Kidney capillary endothelial cell (primary cell): ENCODE measurements around the gene REN.

Experiments
- DNase-seq: peaks from one replicate; pipeline ENCODE4 v3.0.0-alpha.2; 2018; ENCODE audit warnings: low spot score

Gene REN

DNA sequence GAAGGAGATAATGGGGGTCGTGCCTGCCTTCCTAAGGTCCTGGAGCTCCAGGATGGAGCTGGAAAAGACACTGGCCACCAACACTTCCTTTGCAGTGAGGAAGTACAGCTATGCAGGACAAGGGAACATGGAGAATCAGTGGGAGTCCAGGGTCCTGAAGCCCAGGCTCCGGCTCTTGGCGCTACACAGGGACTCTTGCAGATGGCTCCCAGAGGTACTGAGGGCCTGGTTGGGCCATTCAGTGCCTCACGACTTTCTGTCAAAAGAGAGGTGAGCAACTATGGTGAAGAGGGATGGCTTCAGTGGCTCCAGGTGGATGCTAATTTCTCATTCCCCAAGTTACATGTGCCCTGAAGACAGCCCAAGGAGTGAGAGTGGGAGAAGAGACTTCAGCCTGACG is 12.5 kb downstream of the REN start:
- DNase-seq: no peak

DNA sequence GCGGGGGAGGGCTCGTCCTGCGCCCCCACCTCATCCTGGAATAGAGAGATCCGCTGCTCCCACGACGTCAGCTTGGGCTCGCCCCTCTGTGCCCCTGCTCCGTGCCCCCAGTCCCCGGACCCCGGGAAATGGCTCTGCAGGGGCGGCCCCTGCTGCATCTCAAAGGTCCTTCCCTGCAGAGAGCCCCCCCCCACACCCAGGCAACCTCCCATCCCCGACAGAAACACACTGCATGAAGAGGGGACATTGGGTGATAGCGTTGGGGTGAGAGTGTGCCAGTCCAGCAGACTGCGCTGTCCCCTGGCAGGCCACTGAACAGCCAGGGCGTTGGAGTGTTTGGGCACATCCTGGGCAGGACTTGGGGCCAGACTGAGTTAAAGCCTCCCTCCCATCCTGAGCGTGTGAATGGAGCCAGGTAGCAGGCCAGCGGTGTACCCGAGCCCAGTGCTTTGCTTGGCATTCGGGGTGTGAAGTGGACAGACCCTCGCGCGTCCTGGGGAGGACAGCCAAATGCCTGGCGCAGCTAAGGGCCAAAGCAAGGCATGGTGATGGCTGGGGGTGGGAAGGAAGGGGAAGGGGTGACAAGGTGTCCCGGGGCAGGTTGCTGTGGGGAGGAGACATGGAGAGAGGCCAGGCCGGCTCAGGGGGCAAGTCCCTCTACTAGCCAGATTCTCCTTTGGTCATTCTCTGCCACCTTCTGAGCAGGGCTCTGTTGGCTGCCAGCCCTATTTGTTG is 13.7 kb downstream of the REN start:
- no peak for DNase-seq

DNA sequence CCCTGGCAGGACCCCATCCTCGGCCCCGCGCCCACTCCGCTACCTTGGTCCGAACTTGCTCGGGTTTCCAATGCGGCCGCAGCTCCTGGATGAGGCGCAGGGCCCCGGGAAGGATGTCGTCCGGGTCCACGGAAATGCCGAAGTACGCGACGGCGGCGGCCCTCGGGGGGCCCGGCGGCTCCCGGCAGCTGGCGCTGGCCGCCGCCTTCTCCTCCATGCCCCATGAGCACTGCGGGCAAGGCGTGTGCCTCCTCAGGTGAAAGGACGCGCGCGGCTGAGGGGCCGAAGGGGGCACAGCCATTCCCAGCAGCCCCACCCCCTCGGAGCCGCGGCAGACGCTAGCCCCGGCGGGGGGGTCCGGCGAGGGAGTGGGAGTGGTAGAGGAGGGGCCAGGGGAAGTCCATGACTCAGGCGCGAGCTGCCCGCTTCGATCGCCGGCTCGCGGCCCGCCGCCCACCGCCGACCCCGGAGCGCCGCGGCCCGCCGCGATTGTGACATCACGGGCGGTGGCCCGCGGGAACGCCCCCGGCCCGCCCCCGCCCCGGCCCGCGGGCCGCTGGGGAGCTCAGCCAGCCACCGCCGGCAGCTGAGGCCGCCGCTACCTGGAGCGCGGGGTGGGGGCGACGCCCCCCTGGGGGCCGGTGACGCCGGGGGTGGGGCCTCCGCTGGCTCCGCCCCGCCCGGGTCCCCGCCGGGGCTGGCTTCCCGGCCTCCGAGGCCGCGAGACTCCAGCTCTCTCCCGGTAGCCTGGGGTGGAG is 14.4 kb downstream of the REN start, which contains the start of gene ETNK2:
Gene ETNK2 (minus strand): TSS at position 493 of the 758 bp plus-strand sequence. CDS start 192 bp downstream, at position 301.
- no peak for DNase-seq

DNA sequence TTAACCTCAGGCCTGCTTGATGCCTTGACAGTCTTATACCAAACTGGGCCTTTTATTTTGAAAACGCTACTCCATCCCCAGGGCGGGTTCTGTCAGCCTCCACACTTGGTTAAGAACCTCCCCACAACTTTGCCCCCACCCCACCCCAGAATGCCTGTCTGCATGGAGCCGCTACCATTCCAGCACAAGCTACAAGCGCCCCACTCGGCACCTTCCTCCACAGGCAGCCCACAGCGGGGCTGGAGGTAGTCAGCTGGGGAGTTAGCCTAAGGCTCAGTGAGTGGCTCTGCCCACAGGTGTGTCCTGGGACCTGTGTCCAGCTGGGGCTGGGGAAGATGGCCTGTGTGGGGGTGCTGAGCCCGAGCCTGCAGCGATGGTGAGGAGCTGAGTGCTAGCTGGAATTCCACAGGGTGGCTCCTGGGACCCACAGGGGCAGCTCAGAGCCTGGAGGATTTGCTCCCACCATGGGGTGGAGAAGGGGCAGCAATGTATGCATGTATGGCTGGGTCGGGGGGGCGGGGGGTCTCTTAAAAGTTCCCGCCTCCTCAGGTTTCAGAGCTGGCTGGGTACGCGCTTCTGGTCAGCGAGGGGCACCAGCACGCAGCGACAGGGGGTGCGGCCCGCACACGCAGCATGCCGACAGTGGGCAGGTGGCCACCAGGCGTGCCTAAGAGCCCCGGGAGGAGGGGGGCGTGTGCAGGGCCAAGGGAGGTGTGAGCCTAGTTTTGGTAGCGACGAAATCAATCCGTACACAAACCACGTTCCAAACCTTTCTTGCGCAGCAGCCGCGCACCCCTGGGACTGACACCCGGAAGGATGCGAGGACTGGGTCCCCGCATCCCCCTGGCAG is 15.2 kb downstream of the REN start:
- no peak for DNase-seq

DNA sequence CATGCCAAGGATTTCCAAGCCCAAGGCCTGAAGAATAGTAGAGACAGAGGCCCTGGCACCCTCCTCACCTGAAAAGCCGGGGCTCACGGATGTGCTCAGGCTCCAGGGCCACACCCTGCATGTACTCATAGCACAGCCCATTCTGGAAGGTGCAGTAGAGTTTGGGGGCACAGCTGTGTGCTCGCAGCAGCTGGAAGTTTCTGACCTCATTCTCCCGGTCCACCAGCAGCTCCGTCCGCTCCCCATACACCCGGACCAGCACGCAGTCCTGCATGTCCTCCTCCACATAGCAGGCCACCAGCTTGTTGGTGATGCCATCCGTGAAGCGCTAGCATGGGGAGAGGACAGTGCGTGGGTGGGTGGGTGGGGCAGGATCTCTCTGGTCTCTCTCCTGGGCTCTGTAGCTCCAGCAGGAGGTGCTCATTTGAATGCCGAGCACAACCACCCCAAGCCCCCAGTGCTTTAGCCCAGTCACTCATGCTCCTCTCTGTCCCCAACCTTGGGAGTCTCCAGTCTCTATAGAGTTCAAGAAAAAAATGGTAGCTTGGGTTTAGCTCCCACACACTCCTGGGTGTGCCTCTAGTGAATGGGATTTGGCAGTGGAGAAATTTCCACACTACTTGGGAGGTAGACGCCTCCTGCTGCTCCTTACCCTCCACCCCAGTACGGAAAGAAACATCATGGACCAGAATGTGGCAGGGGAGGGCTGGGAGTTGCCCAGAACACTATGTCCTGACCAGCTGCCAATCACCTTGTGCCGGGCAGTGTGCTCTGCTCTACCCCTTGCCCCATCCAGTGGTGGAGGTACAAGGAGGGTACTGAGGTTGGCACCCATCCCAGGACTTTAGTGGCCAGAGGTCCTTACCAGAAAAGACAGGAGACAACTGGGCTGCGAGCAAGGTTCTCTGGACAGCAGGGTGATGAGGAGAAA is 16.2 kb downstream of the REN start:
- DNase-seq: no peak

DNA sequence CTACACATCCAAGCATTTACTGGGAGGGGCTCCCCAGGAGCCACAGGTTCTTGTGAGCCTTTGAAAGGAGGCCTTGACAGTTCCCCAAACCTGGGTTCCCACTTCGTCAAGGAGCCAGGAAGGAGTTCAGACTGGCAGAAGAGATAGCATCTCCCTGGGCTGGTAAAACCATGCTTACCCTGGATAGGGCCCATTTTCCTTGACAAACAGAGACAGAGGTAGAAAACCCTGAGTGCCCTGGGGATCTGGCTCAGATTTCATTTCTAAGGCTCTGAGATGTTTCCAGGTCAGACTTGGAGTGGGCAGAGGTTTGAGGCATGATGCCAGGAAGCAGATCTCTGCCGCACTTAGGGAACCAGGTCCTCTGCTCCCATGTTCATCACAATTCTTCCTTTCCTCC is 17.0 kb downstream of the REN start:
- DNase-seq: no peak

DNA sequence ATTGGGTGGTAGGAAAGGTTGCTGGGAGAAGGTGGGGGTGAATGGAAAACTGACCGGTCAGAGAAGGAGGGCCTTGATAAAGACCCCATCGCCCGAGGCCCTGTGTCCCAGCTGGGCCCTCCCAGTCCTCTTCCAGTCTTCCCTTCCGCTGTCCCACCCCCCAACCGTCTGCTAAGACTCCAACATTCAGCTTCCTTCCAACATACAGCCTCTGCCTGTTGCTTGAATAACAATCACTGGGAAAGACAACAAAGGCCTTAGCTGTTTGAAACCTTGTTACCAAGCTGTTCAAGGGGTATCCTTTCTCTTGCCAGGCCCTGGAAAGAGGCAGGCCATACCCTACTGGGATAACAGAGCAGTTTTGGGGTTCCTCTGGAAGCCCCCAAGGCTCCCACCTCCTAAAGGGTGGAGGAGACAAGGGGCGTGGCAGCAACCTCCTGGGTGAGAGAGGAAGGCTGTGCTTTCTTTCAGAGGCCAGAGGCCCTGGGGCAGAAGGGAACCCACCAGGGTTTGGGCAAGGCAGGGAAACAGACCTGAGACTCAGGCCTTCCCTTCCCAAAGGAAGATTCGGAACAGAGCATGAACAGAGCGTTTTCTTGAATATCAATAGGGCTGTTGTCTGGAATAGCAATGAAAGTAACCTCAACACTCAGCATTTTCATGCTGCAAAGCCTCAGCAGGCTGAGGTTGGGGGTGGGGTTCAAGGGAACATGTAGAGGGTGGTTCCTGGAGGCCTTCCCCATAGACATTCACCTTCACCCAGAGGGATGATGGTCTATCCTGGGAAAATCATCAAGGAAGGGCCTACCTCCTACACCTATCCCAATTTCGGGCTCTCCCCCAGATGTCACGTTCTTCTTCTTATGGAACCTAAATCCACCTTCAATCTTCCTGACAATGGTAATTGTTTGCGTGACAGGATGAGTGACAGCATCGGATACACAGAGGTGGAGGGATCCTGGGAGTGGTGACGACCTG is 18.4 kb downstream of the REN start:
- DNase-seq: no peak

DNA sequence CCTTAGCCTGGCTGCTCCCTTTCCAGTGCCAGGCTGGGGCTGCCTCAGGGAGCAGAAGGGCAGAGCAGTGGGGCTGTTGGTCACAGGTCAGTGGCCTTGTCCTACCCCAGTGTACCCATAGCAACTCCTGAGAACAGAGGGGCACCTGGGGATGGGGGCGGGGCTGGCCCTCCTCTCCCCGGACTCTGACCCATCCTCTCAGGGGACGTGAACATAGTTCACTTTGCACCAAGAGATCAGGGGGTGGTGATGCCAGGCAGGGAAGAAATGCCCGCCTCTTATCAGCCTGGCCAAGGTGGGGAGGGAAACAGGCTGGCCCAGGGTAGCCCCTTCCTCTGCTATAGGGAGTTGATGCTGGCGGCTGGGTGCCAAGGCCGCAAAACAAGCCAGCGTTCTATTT is 19.2 kb downstream of the REN start:
- DNase-seq: no peak

DNA sequence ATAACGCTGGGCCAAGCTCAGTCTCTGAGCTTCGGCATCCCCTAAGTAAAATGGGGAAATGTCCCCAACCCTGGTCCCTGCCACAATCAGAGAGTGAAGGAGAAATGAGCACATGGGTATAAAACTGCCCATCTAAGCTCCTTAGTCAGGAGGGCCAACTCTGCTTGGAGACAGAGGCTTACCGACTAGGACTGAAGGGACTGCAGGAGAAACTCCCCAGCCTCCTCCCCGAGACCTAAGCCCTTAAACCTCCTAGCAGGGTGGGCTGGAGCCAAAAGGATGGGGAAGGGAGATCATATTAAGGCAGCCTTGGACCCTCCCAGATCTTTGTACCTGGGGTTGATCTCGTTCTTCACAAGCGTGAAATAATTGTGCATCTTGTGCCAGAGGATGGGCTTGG is 19.8 kb downstream of the REN start:
- no peak for DNase-seq

DNA sequence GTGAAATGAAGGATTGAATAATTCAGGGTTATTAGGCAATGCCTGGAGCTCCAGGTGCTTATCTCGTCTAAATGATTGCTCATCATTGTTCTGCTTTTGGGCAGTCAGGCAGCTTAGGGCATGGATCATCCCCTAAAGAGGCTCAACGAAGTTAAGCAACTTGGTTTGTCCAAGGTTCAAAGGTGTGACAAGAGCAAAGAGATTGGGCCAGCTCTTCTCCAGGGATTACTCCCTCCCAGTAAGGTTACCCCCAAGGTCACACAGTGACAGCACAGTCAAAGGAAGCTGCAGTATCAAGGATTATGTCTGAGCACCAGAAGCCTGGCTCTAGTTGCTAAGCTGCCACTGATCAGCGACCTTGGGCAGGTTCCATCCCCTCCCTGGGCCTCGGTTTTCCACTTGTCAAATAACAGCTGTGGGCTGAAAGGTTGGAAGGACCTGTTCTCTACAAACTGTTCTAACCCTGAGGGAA is 21.1 kb downstream of the REN start:
- no peak for DNase-seq

DNA sequence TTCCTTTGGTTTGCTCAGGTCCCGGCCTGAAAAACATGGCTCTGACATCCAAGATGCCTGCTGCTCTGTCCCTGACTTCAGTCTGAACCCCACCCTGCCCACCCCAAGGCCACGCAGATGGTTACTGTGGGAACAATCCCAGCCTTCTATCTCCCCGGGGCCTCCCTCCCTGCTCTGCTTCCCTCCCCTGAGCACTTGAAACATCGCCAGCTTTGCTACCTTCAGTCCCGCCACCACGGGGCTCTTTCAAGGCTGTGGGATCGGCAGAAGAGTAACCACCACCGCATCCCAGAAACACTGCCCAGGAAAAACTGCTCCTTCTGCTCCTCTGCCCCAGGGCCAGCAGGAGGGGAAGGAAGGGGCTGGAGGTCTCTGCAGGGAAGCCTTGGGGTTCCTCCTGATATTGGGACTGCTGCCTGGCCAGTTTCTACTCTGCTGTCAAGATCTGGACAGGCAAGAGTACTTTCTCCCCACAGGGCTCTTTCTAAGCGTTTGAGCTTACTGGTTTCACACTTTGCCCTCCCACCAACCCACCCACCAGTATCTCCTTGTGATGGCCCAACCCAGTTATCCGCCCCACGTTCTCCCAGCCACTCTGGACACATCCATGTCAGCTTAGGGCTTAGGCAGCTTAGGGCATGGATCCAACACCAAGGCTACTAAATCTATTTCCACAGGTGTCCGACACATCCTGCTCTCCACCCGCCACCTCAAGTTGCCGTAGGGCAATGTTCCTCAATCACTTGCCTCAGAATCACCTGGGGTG is 22.7 kb downstream of the REN start:
- no peak for DNase-seq

DNA sequence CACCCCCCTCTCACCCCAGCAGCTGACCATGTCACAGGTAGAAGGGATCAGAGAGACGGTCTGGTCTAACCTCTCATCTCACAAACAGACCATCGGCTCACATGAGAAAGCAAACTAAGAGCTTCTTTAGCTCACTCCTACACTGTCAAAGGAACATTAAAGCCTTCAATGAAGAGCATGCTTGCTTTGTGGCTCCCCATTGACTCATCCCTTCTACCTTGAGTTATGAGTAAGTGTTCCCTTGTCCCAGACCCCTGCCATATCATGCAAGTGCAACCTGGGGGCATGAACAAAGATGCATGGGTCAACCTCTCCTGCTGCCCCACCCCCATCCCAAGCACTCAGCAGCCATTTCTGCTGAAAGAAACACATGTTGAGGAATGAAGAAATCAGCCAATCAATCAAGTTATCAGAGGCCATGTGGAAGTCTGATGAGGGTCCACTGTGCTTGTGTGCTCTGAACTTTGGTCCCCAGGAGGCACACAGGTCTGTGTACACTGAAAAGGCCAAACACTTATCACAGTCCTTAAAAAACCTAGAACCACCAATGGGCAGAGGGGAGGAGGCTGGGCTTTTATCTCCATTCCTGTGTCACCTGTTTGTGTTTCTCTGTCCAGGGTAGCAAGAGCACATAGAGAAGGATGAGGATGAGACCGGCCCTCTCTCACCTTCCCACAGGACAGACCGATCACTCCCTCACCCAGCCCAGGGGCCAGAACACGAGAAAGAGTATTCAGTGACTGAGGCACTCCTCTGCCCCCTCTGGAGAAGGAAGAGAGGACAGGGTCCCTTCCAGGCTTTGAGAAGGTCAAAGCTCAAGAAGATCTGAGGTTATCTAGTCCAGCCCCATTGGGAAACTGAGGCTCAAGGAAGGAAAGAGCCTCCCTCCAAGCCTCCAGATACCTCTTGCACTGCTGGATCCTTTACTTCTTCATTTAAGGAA is 23.8 kb downstream of the REN start:
- no peak for DNase-seq

DNA sequence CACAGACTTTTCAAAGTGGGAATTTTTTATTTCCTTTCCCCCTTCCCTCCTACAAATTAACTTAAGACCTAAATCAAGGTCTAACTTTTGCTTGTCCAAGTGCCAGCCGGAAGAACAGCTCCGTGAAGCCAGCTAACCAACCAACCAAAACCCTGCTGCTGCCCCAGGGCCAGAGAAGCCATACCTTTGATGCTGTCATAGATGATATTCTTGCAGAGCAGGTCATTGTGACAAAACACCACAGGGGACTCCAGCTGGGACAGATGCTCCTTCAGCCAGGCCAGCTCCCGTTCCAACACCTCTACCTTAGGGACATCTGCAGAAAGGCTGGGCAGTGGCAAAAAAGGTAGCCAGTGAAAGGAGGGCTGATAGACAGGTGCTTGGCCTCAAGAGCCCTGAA is 25.0 kb downstream of the REN start:
- DNase-seq: no peak

DNA sequence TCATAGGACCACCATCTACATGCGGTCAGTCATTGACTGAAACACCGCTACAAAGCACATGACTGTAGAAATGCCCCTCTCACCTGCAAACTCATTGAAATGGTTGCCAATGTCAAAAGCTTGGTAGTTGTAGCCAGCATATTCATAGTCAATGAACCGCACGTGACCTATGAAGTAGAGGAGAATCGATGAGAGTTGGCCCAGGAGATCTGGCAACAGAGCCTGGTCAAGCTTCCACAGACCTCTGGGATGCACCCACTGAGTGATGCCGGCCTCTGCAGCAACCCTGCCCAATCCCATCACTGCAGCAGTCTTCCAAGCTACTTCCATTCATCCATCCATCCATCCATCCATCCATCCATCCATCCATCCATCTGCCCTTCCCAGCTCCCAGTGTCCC is 26.2 kb downstream of the REN start:
- no peak for DNase-seq

DNA sequence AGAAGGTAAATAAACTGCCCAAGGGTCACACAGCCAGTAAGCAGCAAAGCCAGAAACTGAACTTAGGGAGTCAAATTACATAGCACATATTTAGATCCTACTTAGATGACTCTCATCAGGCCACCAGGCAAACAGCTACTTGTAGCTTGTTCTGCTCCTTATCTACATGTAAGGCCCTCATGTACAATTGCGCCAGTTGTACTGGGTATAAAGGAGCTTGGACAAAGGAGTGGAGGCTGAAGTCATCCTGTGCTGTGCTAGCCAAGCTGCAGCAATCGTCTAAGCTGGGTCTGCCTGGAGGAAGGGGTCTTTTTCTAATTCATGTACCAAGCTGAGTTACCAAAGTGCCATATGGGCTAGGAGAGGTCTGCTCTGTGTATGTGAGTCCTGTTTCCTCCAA is 27.0 kb downstream of the REN start:
- no peak for DNase-seq

DNA sequence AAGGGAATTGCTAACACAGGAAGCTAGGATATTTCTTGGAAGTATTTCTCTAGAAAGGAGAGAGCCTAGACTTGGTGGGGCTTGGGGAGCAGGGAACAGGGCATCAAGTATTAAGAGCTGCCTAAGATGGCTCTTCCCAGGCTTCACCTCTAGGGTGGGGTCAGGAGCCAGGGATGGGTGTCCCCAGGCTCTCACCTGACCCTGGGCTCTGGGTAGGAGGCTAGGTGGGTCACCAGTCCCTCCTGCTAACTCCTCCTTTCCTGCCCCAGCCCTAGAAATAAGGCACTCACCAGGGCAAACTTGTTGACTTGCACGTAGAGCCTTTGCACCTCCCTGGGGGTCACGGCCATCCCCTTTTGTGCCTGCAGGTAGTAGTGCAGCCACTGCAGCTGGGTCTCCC is 29.3 kb downstream of the REN start:
- no peak for DNase-seq

DNA sequence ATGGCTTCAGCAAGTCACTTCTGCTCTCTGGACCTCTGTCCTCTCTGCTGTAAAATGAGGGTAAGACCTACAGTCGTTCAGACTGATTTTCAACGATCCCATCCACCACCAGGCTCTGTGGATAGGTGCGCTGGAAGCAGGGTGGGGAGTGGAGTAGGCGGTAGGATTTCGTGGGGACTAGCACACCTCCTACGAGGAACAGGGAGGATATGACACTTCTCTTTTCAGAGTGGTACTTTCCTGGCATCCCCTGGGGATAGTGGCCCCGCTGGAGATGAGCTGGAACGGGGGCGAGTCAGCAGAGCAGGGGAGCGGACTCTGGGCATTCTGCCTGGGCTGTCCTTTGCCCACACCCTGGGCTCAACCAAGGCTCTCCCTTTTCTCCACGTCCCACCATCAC is 32.0 kb downstream of the REN start:
- DNase-seq: no peak

DNA sequence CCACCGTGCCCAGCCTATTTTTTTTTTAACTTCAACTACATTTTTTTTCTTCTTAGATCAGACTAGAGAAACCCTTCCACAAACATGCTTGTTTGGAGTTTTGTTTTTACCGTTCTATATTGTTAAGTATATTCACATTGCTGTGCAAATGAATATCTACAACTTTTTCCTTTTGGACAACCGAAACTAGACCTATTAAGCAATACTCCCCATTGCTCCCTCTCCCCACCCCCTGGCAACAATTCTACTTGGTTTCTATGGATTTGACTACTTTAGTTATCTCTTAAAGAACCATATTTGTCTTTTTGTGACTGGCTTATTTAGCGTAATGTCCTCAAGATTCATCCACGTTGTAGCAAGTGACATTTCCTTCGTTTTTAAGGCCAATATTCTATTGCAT is 33.4 kb downstream of the REN start:
- DNase-seq: no peak
